HG02623 (cell line): Measurements from ENCODE around the gene ARHGAP6.
"Not testable (repeated sequence)": the region's sequence is repeated elsewhere in the genome, so short reads cannot be mapped to it uniquely, and the experiment has no call there.

Experiments
- ATAC-seq: cut with Tn5 transposase; IDR thresholded peaks from one replicate; pipeline ENCODE4 v1.9.1; 2021; ENCODE audit warnings: moderate library complexity; ENCODE audit not compliant: unreplicated experiment

ARHGAP6 gene

DNA sequence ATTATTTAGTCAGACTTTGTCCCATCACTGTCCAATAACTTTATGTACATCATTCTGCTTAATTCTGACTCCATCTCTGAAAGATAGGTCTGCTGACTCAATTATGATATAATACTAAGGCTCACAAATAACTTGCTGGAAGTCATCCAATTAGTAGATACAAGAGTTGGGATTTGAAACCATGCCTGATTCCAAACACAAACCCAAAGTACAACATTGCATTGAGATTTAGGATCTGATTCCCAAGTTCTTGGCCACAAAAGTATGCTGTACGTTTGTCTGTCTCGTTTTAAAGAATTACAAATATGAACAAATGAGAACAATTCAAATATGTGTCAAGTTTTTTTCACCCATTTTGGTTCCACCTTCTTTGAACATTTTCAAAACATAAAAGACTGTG, 263.8 kb downstream of the ARHGAP6 start:
- no peak for ATAC-seq

DNA sequence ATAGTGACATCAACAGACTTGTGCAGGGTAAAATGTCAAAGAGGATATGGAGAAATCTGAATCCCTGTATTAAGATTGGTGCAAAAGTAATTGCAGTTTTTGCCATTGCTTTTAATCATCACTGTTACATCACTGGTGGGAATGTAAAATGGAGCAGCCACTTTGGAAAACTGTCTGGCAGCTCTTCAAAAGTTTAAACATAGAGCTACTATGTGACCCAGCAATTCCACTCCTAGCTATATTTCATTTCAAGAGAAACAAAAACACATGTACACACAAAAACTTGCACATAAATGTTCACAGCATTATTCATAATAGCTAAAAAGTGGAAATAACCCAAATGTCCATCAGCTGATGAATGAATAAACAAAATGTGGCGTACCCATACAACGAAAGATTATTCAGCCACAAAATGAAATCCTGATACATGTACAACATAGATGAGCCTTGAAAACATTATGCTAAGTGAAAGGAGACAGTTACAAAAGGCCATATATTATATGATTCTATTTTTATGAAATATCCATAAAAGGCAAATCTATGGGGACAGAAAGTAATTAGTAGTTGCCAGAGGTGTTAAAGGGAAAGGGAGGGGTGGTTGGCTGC, 266.1 kb downstream of the ARHGAP6 start:
- ATAC-seq = no peak

DNA sequence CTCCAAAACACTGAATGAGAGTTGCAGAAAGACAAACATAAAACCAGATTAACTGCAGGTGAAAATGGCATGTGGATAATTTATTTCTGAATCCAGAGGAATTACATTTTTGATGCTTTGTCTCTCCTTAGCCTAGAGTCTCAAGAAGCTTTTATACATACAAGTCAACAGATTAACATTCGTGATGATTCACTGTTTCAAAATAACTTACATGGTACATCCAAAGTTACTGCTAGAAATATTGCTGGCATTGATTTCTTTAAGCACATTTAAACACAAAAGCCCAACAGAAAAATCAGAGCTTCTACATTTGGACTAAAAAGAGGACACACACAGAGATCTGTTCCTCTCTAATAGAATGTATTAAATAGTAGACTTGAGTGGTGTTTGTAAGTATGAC, 266.9 kb downstream of the ARHGAP6 start:
- ATAC-seq = no peak

DNA sequence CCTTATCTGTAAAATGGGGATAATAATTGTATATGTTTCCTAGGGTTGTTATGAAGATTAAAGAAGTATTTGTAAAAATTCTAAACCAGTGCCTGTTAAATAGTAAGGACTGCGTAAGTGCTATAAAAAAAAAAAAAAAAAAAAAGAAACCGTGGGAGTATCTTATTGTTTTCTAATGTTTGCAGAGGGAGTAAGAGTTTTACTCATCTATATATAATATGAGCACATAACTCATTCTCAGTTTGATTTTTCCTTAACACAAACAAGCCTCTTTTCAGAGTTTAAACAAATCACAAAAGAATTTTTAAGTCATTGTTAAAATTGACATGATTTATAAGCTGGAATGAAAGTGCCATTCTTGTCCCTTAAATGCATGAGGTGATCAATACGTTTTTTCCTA, 267.6 kb downstream of the ARHGAP6 start:
- ATAC-seq = no peak

DNA sequence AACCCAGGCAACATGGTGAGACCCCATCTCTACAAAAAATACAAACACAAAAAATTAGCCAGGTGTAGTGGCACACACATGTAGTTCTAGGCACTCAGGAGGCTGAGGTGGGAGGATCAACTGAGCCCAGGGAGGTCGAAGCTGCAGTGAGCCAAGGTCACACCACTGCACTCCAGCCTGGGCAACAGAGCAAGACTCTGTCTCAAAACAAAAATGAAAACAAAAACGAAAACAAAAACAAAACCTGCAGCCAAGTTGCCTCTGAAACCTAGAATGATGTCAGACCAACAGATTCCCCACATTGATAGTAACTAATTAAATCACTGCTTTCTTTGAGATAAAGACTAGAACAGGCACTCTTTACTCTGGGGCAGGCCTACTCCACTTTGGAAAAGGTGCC, 268.0 kb downstream of the ARHGAP6 start:
- ATAC-seq = no peak

DNA sequence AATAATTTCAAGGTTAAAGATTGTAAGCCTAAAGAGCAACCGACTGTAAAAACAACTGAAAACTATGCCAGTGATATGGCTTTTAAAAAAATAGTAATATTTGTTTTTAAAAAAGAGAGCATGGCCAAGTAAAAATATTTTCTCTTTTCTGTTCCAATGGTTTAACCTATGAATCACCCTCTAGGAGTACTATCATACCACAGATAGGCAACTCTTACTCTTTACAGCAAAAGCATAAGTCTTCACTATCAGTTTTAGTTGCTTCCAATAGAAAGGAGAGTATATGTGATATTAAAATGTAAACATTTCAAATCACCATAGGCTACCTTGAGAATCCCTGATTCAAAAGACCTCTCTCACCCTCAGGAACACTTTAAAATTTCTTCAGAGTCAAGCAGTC, 269.9 kb downstream of the ARHGAP6 start:
- ATAC-seq = no peak

DNA sequence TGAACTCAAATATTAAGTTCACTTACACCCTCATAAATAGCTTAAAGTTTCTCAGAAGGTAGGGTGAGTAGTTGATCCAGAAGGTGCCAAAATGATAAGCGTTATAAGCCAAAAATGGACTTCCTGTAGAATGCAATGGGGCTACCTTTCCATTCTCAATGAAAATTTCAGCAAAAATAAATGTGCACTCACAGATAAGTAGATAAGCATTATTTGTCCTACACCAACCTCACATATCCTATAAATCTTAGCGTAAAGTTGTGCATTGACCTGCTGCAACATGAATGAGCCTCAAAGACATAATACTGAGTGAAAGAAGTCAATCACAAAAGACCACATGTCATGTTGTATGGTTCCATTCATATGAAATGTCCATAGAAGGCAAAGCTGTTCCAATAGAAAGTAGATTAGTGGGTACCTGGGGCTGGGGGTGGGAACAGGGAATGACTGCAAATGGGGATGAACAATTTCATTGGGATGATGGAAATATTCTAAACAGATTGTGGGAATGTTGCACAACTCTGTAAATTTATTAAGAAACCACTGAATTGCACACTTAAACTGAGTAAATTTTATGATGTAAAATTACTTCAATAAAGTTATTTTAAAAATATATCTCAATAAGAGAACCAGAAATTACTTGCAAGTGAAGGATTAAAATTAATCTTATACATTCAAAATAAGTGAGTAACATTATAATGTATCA, 271.6 kb downstream of the ARHGAP6 start:
- ATAC-seq = no peak

DNA sequence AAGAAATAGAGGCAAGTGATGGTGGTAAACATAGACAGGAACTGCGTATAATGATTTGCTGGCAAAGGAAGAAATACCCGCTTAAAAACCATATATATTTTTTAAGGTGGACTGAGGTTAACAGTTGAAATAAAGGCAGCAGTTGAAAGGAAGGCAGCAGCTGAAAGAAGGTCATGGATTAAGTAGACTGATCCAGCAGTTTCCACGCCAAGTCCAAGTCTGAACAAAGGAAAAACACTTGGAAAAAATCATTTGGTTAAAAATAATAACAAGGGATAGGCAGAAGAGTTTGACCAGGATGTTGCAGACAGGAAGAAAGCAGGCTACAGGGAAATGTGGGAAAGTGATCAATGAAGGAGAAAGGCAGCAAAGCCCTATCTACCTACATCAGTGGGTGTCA, 278.9 kb downstream of the ARHGAP6 start:
- no peak for ATAC-seq

DNA sequence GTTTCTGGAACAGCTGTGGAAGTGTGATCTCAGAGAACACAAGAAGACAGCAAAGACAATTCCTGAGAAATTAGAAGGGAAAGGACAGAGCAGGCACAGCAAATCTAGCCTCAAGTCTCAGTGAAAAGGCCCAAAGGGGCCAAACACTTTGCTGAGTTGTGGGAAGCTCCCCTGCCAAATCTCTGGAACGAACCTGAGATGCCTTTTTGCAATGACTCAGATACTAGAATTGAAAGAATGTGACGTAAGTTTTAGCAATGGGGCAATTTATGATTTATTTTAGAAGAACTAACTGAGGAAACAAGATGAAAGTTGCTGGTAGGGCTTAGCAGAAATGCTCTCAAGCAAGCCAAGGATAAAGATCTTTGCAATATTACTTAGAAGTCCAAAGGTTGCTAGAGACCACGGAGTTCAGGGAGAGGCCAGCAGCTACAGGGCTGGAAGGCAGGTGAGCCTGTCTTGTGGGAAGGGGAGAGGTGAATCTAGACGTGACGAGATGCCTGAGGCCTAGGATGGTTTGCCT, 279.7 kb downstream of the ARHGAP6 start:
- ATAC-seq = no peak

DNA sequence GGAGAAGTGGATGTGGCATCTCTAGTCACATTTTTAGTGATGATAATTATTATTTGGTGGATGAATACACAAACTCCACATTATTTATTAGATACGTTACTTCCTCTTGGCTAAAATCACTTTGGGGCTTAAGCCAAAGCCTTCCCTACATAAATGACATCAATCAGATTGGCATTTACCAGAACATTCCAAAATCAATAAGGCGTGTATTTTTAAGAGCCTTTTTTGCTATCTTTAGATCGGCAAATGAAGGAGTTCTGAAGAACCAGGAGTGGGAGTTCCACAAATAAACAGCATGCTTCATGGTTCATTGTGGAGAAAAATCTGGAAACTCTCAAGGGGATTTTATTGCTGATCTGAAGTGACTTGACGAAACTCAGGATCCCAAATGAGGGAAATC, 282.8 kb downstream of the ARHGAP6 start:
- no peak for ATAC-seq

DNA sequence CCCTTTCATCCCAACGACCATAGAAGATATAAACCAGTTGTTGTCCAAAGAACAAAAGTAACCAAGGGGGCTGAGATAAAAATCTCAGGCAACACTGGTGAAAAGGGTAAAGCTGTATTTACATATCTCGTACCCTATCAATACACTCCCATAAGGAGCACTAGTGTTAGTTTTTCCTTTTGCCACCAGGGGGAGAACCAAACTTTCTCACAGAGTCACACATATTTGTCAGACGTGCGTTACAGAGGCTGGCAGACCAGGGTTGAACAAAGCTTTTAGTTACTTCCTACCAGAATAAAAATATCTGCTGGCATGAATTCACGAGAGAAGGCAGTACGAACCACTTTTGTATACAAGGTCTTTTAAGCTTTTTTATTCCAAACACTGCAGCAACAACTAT, 284.3 kb downstream of the ARHGAP6 start:
- peak; percentile 88 for ATAC-seq

DNA sequence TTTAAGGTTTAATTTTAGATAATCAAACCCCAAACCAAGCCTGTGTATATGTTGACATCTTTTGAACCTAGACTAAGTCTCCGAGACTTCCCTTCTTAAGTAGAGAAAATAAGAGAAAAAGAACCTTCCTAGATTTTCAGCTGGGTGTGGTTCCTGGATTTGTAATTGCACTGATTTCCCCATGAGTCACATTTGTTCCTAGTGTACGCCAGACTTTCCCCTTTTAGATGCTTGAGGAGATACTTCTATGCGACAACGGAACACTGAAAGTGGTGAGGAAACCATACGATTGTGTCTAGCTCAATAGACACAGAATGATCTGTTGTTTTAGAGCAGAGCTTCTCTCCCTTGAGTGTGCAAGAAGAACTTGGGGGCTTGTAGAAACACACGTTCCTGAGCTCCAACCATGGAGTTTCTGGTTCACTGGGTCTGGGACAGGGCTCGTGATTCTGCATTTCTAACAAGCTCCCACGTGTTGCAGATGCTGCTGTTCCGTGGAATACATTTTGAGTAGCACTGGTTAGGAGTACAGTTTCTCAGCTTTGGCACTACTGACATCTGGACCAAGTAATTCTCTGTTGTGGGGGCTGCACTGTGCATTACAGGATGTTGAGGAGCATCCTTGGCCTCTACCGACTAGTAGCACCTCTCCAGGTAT, 285.4 kb downstream of the ARHGAP6 start:
- no peak for ATAC-seq

DNA sequence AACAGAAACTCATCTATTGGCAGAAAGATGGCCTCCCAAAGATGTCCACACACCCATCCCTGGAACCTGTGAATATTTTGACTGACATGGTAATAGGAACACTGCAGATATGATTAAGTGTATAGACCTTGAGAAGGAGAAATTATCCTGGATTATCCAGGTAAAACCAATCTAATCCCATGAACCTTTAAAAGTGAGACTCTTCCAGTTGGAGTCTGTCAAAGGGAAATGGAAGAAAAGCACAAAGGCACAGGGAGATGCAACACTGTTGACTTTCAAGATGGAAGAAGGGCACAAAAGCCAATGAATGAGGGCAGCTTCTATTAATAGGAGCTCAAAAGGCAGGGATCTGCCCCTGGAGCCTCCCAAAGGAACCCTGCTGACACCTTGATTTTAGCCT, 289.6 kb downstream of the ARHGAP6 start:
- ATAC-seq = no peak

DNA sequence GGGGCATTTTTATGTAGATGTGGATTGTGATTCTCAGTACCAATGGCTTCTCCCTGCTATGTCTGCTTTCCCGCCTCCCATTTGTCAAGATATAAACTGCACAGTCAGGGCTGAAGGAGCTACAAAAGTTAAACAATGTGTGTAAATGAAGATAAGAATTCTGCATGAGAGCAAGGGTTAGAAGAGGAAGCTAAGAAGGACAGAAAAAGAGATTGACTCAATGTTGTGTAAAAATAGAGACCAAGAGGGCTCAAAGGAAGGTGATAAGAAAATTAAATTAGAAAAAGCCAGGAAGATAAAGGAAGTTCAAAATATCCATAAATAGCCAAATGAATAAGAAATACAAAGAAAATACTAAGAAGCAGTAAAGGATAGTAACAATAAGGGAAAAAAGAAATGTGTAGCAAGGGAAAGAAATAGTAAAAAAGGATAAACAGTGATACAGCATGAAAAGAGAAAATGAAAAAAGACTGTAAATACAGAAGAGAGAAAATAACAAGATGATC, 290.1 kb downstream of the ARHGAP6 start:
- ATAC-seq = no peak

DNA sequence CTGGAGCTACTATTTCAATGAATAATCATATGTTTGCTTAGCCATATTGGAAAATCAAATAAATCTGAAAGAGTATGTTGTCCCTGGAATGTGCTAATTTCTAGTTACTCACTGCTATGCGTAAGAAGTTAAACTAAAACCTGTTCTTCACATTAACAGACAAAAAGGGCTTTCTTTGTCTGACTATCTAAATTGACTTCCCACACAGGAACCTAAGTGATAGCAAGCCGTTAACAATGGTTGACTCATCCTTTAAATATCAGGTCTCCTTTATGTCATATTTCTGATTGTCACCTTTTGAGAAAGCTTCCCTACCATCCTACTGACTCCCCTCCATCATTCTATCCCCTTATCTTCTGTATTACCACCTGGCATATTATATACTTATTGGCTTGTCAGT, 291.1 kb downstream of the ARHGAP6 start:
- ATAC-seq = no peak

DNA sequence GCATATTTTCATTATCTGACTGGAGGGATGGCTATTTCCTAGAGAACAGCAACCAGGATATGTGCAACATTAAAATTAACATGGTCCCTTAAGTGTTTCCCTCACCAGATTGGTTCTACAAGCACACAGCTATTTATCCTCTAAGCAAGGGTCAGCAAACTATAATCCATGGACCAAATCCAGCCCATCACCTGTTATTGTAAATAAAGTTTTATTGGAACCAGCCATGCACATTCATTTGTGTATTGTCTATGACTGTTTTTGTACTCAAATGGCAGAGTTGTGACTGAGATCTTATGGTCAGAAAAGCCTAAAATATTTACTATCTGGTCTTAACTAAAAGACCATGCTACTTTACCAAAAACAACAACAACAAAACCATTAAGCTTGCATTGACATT, 294.6 kb downstream of the ARHGAP6 start:
- no peak for ATAC-seq

DNA sequence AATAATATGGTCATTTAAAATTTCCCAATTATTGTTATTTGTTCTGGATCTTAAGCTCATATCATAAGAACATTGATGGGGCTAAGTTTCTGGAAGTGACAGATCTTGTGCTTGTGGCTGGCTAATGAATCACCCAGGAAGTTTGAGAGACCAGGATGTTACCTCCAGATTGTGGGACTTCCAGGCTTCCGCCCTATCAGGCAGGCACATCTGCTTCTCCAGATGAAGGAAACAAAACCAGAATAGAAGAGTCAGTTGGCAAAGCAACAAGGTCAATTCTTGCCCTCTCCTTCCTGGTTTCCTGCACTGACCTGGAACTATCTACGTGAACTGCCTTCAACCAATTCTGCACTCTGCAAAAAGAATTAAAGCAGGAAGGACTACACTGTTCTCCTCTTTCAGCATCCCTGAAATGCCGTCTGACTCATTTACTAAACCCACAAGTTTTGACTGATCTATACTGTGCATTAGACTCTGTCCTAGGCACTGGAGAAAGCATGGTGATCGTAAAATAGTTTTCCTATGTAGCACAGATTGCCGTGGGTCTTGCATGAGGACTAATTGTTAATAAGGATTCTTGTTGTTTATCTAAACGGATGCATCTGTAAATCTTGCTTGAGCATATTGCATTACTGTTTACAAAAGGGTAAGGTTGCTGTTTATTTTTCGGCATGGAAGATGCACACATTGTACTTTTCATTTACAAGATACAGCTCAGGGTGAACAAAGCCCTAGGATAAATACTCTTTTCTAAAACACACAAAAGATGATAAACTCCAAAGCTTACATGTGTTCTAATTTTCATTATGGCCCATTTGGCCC, 297.9 kb downstream of the ARHGAP6 start:
- ATAC-seq = no peak

DNA sequence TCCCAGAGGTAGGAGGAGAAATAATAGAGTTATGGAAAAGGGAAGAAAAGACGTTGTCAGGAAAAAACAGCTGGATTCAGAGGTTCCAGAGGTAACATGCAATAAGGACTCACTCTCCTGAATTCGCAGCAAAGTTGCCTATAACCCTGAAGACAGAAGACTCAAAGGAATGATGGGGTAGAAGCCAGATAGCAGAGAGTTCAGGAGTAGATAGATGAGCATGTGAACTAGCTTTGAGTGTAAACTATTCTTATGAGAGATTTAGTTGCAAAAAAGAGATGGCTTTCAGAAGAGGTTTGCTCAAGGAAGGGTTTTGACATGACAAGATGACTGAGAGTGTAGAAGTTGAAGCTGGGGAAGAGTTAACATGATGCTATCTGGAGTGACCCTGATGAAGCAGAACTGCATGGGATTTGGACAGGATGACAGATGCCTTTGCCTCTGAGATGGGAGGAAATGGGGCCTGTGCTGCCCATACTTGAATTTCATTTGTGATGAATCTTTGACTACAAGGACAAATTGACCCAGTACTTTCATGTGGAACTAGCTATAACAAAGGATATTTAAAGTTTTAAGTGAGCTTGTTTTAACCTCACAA, 298.6 kb downstream of the ARHGAP6 start:
- no peak for ATAC-seq

DNA sequence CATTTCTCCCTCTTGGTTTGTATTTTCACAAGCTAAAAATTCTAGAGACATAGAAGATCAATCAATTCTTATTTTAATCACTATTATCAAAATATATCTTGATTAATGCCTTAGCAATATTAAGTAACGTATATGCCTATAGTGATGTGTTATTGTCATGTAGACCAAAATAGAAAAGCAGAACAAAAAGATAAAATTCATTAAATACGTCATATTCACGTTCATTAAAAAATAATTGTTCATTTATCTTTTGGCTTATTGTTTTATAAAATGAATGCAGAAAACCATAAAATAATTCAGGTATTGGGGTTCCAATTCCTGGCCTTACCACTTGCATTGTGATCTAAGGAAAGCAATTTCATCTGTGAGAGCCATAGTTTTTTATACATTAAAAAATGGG, 300.3 kb downstream of the ARHGAP6 start:
- no peak for ATAC-seq

DNA sequence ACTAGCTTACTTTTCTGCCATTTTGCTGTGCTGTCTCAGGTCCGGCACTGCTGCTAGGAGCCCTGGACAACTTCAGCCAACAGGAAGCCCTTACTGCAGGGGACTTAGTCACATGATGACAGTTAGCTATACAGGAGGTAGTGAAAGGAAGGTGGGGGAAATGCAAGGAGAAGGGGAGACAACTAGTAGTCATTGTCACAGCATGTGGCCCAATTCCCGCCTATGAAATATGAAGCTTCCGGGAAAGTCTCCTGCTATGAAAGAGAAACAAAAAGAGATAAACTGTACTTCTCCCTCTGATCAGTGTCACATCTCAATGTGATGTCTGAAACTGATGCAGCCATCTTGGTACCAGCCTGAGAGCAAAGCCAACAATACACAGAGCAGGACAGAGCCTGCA, 300.9 kb downstream of the ARHGAP6 start:
- ATAC-seq = no peak

DNA sequence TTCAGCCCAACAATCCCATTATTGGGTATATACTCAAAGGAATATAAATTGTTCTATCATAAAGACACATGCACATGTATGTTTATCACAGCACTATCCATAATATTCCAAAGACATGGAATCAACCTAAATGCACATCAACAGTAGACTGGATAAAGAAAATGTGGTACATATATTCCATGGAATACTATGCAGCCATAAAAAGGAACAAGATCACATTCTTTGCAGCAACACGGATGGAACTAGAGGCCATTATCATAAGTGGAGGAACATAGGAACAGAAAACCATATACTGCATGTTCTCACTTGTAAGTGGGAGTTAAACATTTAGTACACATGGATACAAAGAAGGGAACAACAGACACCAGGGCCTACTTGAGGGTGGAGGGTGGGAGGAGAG, 301.9 kb downstream of the ARHGAP6 start:
- not testable (repeated sequence) for ATAC-seq
